Tibial nerve (tissue), 4 donors: Measurements from ENCODE around the gene NUCKS1.

ENCODE experiments used
- EP300 ChIP-seq, 2 donors: sonication (generic); formaldehyde crosslinking; IDR thresholded peaks; one replicate each; pipeline ENCODE4 v1.6.1; 2017; ENCODE audit warnings: antibody characterized with exemption in 2 of 2, mild to moderate bottlenecking in 1 of 2
- POLR2A ChIP-seq, 2 donors: fragments of 450-650 bp; IDR thresholded peaks; one replicate each; pipeline ENCODE4 v1.6.1; 2017; ENCODE audit warnings: antibody characterized with exemption in 2 of 2, mild to moderate bottlenecking in 2 of 2, moderate library complexity in 2 of 2
- TF ChIP-seq, protein P1 (sequence below), 5 experiments: fragments of 200-600 bp in 3 of 5; fragments of 450-650 bp in 2 of 5; sonication (generic) in 3 of 5; IDR thresholded peaks; one replicate each; pipeline ENCODE4 v1.5.1; 2016 to 2019; ENCODE audit warnings: antibody characterized with exemption in 5 of 5, mild to moderate bottlenecking in 3 of 5, moderate library complexity in 2 of 5

DNA sequence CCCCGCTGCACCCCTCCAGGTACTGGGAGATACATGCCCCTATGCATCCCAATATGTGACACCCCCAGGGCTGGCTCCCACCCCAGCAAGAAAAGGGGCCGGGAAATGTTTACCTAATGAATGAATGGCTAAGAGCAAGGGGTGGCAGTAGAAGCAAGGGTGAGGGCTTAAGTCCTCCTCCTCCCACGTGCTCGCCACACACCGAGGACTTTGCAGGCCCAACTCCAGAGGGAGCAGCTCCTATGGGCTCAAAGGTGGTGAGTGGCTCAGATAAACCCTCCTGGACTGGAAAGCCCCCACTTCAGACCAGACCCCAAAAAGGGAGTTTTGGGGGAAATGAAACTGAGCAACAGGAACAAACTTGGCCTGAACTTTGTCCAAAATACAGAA is 81.0 kb downstream of the NUCKS1 start:
- TF ChIP-seq, protein P1, sequence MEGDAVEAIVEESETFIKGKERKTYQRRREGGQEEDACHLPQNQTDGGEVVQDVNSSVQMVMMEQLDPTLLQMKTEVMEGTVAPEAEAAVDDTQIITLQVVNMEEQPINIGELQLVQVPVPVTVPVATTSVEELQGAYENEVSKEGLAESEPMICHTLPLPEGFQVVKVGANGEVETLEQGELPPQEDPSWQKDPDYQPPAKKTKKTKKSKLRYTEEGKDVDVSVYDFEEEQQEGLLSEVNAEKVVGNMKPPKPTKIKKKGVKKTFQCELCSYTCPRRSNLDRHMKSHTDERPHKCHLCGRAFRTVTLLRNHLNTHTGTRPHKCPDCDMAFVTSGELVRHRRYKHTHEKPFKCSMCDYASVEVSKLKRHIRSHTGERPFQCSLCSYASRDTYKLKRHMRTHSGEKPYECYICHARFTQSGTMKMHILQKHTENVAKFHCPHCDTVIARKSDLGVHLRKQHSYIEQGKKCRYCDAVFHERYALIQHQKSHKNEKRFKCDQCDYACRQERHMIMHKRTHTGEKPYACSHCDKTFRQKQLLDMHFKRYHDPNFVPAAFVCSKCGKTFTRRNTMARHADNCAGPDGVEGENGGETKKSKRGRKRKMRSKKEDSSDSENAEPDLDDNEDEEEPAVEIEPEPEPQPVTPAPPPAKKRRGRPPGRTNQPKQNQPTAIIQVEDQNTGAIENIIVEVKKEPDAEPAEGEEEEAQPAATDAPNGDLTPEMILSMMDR (IDR thresholded peaks at IDR 0.05): no peak
- TF ChIP-seq POLR2A (IDR thresholded peaks at IDR 0.05) (no peak), EP300 (IDR thresholded peaks at IDR 0.05) (no peak)
